GM12878 (cell line): ENCODE data around the gene STAG1. TPM values are rescaled to one million over a fixed set of nuclear protein-coding genes. Genes with fewer than 3 reads are reported as not detected.

Experiments
- ATAC-seq: fragments of 200-7000 bp; cut with Tn5 transposase; 3 replicates; pipeline ENCODE4 v1.9.1; 2020; ENCODE audit warnings: mild to moderate bottlenecking, moderate library complexity
- BruUV-seq: library from RNA; stranded (reverse); fragments of 400-500 nt; replicated peaks from 2 replicates; lab custom pipeline; 2021; lab: Mats Ljungman, UMichigan
- CTCF ChIA-PET: fragments of 300-600 bp; sonication (Branson Sonifier 250); formaldehyde crosslinking; extraction: SDS; loops from one replicate; lab custom pipeline; 2021; ENCODE audit warnings: inconsistent platforms; lab: Yijun Ruan, JAX
- POLR2A ChIA-PET: fragments of 350-600 bp; formaldehyde crosslinking; extraction: SDS; loops from one replicate; lab custom pipeline; 2021; ENCODE audit warnings: inconsistent platforms; lab: Charles Lee
- RAD21 ChIA-PET: fragments of 300-600 bp; sonication (Branson Sonifier 250); formaldehyde crosslinking; loops from one replicate; lab custom pipeline; 2023; ENCODE audit warnings: antibody characterized with exemption; ENCODE audit not compliant: unreplicated experiment; lab: Charles Lee
- SMC1A ChIA-PET: fragments of 300-600 bp; sonication (Branson Sonifier 250); formaldehyde crosslinking; loops from one replicate; lab custom pipeline; 2023; ENCODE audit not compliant: unreplicated experiment, uncharacterized antibody; lab: Charles Lee
- DNase-seq: peaks from one replicate; pipeline ENCODE4 v3.0.0-alpha.2; 2011; ENCODE audit warnings: low read depth, low spot score
- FAIRE-seq: peaks from 3 replicates; lab custom pipeline; 2011; peaks lifted over from hg19 to GRCh38; lab: Jason Lieb, UNC
- H2AFZ ChIP-seq: 2 replicates; pipeline ENCODE4 v1.6.0; 2011; ENCODE audit warnings: low read depth, low read length, control low read depth; ENCODE audit not compliant: control insufficient read depth
- H3K27ac ChIP-seq: 2 replicates; pipeline ENCODE4 v1.5.1; 2011; ENCODE audit warnings: control low read depth; ENCODE audit not compliant: control insufficient read depth, insufficient read depth
- H3K27me3 ChIP-seq, 2 experiments: replicated peaks in 1 of 2; 2 replicates each; pipeline versions ENCODE4 v1.6.0 to v1.6.1; 2011; ENCODE audit warnings: low read length in 1 of 2; ENCODE audit not compliant: control insufficient read depth in 2 of 2, insufficient read depth in 2 of 2
- H3K36me3 ChIP-seq, 2 experiments: 2 replicates each; pipeline ENCODE4 v1.5.1; 2011; ENCODE audit warnings: low read length in 1 of 2; ENCODE audit not compliant: control insufficient read depth in 2 of 2, insufficient read depth in 2 of 2
- H3K4me1 ChIP-seq: 2 replicates; pipeline ENCODE4 v1.6.1; 2011; ENCODE audit warnings: mild to moderate bottlenecking, low read length, moderate library complexity, mixed read lengths; ENCODE audit not compliant: control insufficient read depth, insufficient read depth
- H3K4me2 ChIP-seq: 2 replicates; pipeline ENCODE4 v1.6.0; 2011; ENCODE audit warnings: control low read depth; ENCODE audit not compliant: control insufficient read depth, insufficient read depth
- H3K4me3 ChIP-seq: fragments of 200-600 bp; sonication (generic); 2 replicates; pipeline ENCODE4 v1.5.1; 2016
- H3K79me2 ChIP-seq: 2 replicates; pipeline ENCODE4 v1.6.0; 2011; ENCODE audit warnings: low read length; ENCODE audit not compliant: control insufficient read depth, insufficient read depth
- H3K9ac ChIP-seq: 2 replicates; pipeline ENCODE4 v1.8.0; 2011; ENCODE audit warnings: low read length, control low read depth, mixed read lengths; ENCODE audit not compliant: control insufficient read depth, insufficient read depth
- H3K9me3 ChIP-seq: replicated peaks from 3 replicates; pipeline ENCODE4 v1.5.1; 2011; ENCODE audit warnings: mild to moderate bottlenecking, low read length; ENCODE audit not compliant: control insufficient read depth, insufficient read depth
- H4K20me1 ChIP-seq: 2 replicates; pipeline ENCODE4 v1.6.0; 2011; ENCODE audit not compliant: control insufficient read depth, insufficient read depth
- ATF7 ChIP-seq: fragments of 450-650 bp; IDR thresholded peaks from 2 replicates; pipeline ENCODE4 v1.6.1; 2016; ENCODE audit warnings: low read depth, mild to moderate bottlenecking
- CHD2 ChIP-seq: IDR thresholded peaks from 2 replicates; pipeline ENCODE4 v1.6.1; 2011; ENCODE audit warnings: low read depth, low read length, improper control_type of control experiment, borderline replicate concordance
- EED ChIP-seq: sonication (generic); IDR thresholded peaks from 2 replicates; pipeline ENCODE4 v1.6.1; 2016; ENCODE audit warnings: antibody characterized with exemption, low read depth
- JUND ChIP-seq: IDR thresholded peaks from 2 replicates; pipeline ENCODE4 v1.6.1; 2012; ENCODE audit warnings: low read depth, mild to moderate bottlenecking, low read length, improper control_type of control experiment, moderate library complexity
- MTA2 ChIP-seq: fragments of 450-650 bp; IDR thresholded peaks from 2 replicates; pipeline ENCODE4 v1.6.1; 2016; ENCODE audit warnings: low read depth, mild to moderate bottlenecking, moderate library complexity
- NR2F1 ChIP-seq: fragments of 450-650 bp; conservative IDR thresholded peaks from 2 replicates; pipeline ENCODE4 v1.6.1; 2017; ENCODE audit warnings: mild to moderate bottlenecking
- SIN3A ChIP-seq: IDR thresholded peaks from 2 replicates; pipeline ENCODE4 v1.6.1; 2012; ENCODE audit warnings: low read depth, low read length, improper control_type of control experiment
- SUPT20H ChIP-seq: IDR thresholded peaks from 2 replicates; pipeline ENCODE4 v1.6.1; 2011; ENCODE audit warnings: low read depth, mild to moderate bottlenecking, low read length, moderate library complexity, borderline replicate concordance; ENCODE audit not compliant: control insufficient read depth
- ZNF384 ChIP-seq: IDR thresholded peaks from 2 replicates; pipeline ENCODE4 v1.6.1; 2012; ENCODE audit warnings: low read depth, mild to moderate bottlenecking, low read length, improper control_type of control experiment, borderline replicate concordance
- ZNF622 ChIP-seq: fragments of 450-650 bp; IDR thresholded peaks from 2 replicates; pipeline ENCODE4 v1.6.1; 2017; ENCODE audit warnings: mild to moderate bottlenecking, inconsistent platforms
- WGBS: methylation state at CpG from one replicate; pipeline ENCODE4 v1.1.6; 2016; ENCODE audit warnings: low lambda C conversion rate; ENCODE audit not compliant: insufficient replicate concordance, insufficient coverage; ENCODE audit errors: missing lambda C conversion rate; 5-methylcytosine and 5-hydroxymethylcytosine counted together
- in situ Hi-C: fragments of 300-500 bp; cut with MboI; formaldehyde crosslinking; loops from 9 replicates; pipeline ENCODE4 v1.14.3; 2018; ENCODE audit warnings: mixed read lengths
- intact Hi-C: fragments of 100-400 bp; cut with micrococcal nuclease; formaldehyde crosslinking; loops from one replicate; pipeline ENCODE4 v1.14.2; 2022; ENCODE audit not compliant: unreplicated experiment
- polyA plus RNA-seq, 11 experiments: library from polyadenylated mRNA; depleted of rRNA in 4 of 11; unstranded in 6 of 11; stranded (reverse) in 5 of 11; fragments of >200 nt; fragmentation: Nextera tagmentation in 4 of 11; fragmentation: Illumina TruSeq in 1 of 11; extraction: Ambion mirVana in 4 of 11; extraction: Trizol in 1 of 11; gene quantifications; 1 replicate in 1 of 11; 2 replicates in 10 of 11; pipeline versions ENCODE4 v1.2.1 to v1.2.3, GENCODE V29; 2011 to 2016; ENCODE audit warnings: inconsistent platforms in 2 of 11, missing spikeins in 2 of 11, low read depth in 1 of 11
- total RNA-seq, 4 experiments: library from RNA; depleted of rRNA in 3 of 4; stranded (reverse); fragments of >200 nt in 3 of 4; fragmentation: Illumina TruSeq in 1 of 4; extraction: Trizol in 1 of 4; gene quantifications; 2 replicates each; pipeline versions ENCODE4 v1.2.1 to v1.2.3, GENCODE V29; 2013 to 2021
- TF ChIP-seq, protein P1 (sequence below): fragments of 450-650 bp; formaldehyde crosslinking; IDR thresholded peaks from 2 replicates; pipeline ENCODE4 v1.4.0; 2020; ENCODE audit warnings: mild to moderate bottlenecking, moderate library complexity
- TF ChIP-seq, protein P2 (sequence below): fragments of 450-650 bp; formaldehyde crosslinking; IDR thresholded peaks from 2 replicates; pipeline ENCODE4 v1.4.0; 2022; ENCODE audit warnings: mild to moderate bottlenecking, moderate library complexity
- TF ChIP-seq, protein P3 (sequence below): IDR thresholded peaks from 2 replicates; pipeline ENCODE4 v1.6.1; 2012; ENCODE audit warnings: low read depth, low read length, improper control_type of control experiment

The STAG1 gene
- total and polyA plus RNA-seq, 10 of the 15 experiments (the other 5 are each of a cell fraction or from before 2014, with no cell fraction given) = 4.4 to 30.1 (median 20.2) TPM

DNA sequence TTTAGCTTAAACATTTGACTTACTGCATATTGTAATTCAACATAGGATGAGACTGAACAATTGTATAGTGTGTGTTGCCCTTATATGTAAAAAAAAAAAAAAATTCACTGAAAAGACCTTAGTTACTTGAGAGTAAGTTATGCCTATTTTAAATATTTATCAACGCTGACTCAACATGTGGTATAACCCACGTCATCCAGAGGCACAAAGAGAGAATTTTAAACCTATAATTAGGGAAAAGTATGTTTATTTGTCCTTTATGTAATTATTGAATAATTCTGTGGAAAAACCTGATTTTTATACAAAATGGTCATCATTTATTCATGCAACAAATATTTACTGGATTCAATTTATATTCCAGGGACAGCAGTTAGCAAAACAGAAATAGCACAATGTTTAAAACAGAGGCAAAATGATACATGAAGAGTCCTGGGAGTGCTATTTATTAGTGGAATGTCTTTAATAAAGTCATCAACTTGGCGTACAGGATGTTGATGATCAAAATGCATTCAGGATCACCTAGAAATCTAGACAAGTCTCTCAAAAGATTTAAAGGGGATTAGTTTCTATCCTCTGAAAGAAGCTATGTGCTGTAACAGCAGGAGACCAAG lies 278.4 kb downstream of the STAG1 start:
- no TSS peak for BruUV-seq
- CTCF ChIA-PET = interaction anchor here (0.6 to 1.6 kb wide), 3 partner anchors 13 to 1598 kb away, joined by 4 to 7 read pairs (median 4); no protein-coding TSS in a partner anchor
- no peak overlapping the region for H2AFZ ChIP-seq
- TF ChIP-seq, protein P1, sequence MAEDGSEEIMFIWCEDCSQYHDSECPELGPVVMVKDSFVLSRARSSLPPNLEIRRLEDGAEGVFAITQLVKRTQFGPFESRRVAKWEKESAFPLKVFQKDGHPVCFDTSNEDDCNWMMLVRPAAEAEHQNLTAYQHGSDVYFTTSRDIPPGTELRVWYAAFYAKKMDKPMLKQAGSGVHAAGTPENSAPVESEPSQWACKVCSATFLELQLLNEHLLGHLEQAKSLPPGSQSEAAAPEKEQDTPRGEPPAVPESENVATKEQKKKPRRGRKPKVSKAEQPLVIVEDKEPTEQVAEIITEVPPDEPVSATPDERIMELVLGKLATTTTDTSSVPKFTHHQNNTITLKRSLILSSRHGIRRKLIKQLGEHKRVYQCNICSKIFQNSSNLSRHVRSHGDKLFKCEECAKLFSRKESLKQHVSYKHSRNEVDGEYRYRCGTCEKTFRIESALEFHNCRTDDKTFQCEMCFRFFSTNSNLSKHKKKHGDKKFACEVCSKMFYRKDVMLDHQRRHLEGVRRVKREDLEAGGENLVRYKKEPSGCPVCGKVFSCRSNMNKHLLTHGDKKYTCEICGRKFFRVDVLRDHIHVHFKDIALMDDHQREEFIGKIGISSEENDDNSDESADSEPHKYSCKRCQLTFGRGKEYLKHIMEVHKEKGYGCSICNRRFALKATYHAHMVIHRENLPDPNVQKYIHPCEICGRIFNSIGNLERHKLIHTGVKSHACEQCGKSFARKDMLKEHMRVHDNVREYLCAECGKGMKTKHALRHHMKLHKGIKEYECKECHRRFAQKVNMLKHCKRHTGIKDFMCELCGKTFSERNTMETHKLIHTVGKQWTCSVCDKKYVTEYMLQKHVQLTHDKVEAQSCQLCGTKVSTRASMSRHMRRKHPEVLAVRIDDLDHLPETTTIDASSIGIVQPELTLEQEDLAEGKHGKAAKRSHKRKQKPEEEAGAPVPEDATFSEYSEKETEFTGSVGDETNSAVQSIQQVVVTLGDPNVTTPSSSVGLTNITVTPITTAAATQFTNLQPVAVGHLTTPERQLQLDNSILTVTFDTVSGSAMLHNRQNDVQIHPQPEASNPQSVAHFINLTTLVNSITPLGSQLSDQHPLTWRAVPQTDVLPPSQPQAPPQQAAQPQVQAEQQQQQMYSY (CRISPR knock-in tag) = no peak
- TF ChIP-seq ZNF384 = no peak
- no peak for TF ChIP-seq SIN3A
- TF ChIP-seq, protein P2, sequence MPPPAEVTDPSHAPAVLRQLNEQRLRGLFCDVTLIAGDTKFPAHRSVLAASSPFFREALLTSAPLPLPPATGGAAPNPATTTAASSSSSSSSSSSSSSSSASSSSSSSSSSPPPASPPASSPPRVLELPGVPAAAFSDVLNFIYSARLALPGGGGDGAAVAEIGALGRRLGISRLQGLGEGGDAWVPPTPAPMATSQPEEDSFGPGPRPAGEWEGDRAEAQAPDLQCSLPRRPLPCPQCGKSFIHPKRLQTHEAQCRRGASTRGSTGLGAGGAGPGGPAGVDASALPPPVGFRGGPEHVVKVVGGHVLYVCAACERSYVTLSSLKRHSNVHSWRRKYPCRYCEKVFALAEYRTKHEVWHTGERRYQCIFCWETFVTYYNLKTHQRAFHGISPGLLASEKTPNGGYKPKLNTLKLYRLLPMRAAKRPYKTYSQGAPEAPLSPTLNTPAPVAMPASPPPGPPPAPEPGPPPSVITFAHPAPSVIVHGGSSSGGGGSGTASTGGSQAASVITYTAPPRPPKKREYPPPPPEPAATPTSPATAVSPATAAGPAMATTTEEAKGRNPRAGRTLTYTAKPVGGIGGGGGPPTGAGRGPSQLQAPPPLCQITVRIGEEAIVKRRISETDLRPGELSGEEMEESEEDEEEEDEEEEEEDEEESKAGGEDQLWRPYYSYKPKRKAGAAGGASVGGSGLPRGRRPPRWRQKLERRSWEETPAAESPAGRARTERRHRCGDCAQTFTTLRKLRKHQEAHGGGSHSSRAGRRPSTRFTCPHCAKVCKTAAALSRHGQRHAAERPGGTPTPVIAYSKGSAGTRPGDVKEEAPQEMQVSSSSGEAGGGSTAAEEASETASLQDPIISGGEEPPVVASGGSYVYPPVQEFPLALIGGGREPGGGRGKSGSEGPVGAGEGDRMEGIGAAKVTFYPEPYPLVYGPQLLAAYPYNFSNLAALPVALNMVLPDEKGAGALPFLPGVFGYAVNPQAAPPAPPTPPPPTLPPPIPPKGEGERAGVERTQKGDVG (CRISPR knock-in tag) = no peak
- no peak for TF ChIP-seq ATF7
- TF ChIP-seq JUND = no peak
- no peak for TF ChIP-seq ZNF622
- no peak for TF ChIP-seq SUPT20H
- TF ChIP-seq NR2F1 = no peak
- no peak for TF ChIP-seq EED
- TF ChIP-seq, protein P3, sequence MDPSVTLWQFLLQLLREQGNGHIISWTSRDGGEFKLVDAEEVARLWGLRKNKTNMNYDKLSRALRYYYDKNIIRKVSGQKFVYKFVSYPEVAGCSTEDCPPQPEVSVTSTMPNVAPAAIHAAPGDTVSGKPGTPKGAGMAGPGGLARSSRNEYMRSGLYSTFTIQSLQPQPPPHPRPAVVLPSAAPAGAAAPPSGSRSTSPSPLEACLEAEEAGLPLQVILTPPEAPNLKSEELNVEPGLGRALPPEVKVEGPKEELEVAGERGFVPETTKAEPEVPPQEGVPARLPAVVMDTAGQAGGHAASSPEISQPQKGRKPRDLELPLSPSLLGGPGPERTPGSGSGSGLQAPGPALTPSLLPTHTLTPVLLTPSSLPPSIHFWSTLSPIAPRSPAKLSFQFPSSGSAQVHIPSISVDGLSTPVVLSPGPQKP = no peak
- no peak for TF ChIP-seq CHD2
- TF ChIP-seq MTA2 = no peak

More for the DNA sequence above, 278.4 kb downstream of the STAG1 start:
- Histone ChIP-seq H3K27ac (no peak overlapping the region), H3K36me3 (peaks cover 0 to 2% of the 10 kb centered on the region in 2 experiments; a peak in 1 of 4 replicates), H3K9ac (no peak overlapping the region), H3K9me3 (no peaks in the 10 kb centered on the region), H3K4me2 (no peak overlapping the region), H3K79me2 (no peaks in the 10 kb centered on the region), H3K4me1 (no peaks in the 10 kb centered on the region), H3K4me3 (no peak overlapping the region), H3K27me3 (no peaks in the 10 kb centered on the region), H4K20me1 (no peaks in the 10 kb centered on the region)
- in situ Hi-C loops (no loop called here), intact Hi-C loops (no loop called here)
- POLR2A ChIA-PET = no interaction called here
- WGBS = 90% methylated on average over 3 of the region's 3 CpGs
- SMC1A ChIA-PET = interaction anchor here (1.0 to 1.1 kb wide), 2 partner anchors 26 to 335 kb away, joined by 3 read pairs; no protein-coding TSS in a partner anchor
- FAIRE-seq (no peak), DNase-seq (no peak), ATAC-seq (no peak)
- RAD21 ChIA-PET = interaction anchor here (0.9 to 1.0 kb wide), 2 partner anchors 279 to 540 kb away, joined by 3 to 4 read pairs; partner anchors contain the start of gene STAG1
